Common myeloid progenitor, CD34-positive (primary cell): ENCODE measurements around the gene SYNE1.
"Not testable (repeated sequence)": the region's sequence is repeated elsewhere in the genome, so short reads cannot be mapped to it uniquely, and the experiment has no call there.

Source experiments
- CTCF ChIA-PET: fragments of 350-600 bp; sonication (Branson Sonifier 250); formaldehyde crosslinking; loops from one replicate; lab custom pipeline; 2021; ENCODE audit warnings: antibody characterized with exemption; lab: Charles Lee
- POLR2A ChIA-PET: fragments of 350-600 bp; sonication (Branson Sonifier 250); formaldehyde crosslinking; loops from one replicate; lab custom pipeline; 2021; ENCODE audit warnings: antibody characterized with exemption; lab: Charles Lee
- DNase-seq, 3 donors: peaks; one replicate each; pipeline versions ENCODE4 v3.0.0 to v3.0.0-alpha.2; 2013
- H3K27ac ChIP-seq, 2 experiments: 1 replicate in 1 of 2; 2 replicates in 1 of 2; pipeline ENCODE4 v1.7.0; 2013; ENCODE audit warnings: inconsistent platforms in 2 of 2, low read length in 2 of 2, mild to moderate bottlenecking in 2 of 2, low read depth in 1 of 2, moderate library complexity in 1 of 2; ENCODE audit not compliant: severe bottlenecking in 2 of 2, insufficient read depth in 1 of 2, poor library complexity in 1 of 2
- H3K27me3 ChIP-seq, 5 experiments: replicated peaks in 2 of 5; 1 replicate in 3 of 5; 2 replicates in 2 of 5; pipeline versions ENCODE4 v1.6.1 to v1.7.0; 2013; ENCODE audit warnings: low read length in 4 of 5, mild to moderate bottlenecking in 2 of 5, moderate library complexity in 2 of 5, inconsistent platforms in 1 of 5; ENCODE audit not compliant: insufficient read depth in 5 of 5, control insufficient read depth in 4 of 5
- H3K36me3 ChIP-seq, 4 experiments: 1 replicate in 2 of 4; 2 replicates in 2 of 4; pipeline versions ENCODE4 v1.6.1 to v1.7.0; 2013; ENCODE audit warnings: low read length in 3 of 4, control low read depth in 1 of 4, mild to moderate bottlenecking in 1 of 4; ENCODE audit not compliant: control insufficient read depth in 4 of 4, insufficient read depth in 4 of 4
- H3K4me1 ChIP-seq, 4 experiments: 1 replicate in 3 of 4; 2 replicates in 1 of 4; pipeline versions ENCODE4 v1.6.1 to v1.7.1; 2013; ENCODE audit warnings: low read length in 3 of 4, mild to moderate bottlenecking in 3 of 4, control low read depth in 1 of 4, inconsistent platforms in 1 of 4, moderate library complexity in 1 of 4; ENCODE audit not compliant: control insufficient read depth in 4 of 4, insufficient read depth in 4 of 4; ENCODE audit errors: control extremely low read depth in 1 of 4
- H3K4me3 ChIP-seq, 7 experiments: 1 replicate in 4 of 7; 2 replicates in 3 of 7; pipeline versions ENCODE4 v1.5.1 to v1.7.0; 2013; ENCODE audit warnings: mild to moderate bottlenecking in 7 of 7, low read length in 6 of 7, moderate library complexity in 6 of 7, inconsistent platforms in 2 of 7, low read depth in 2 of 7, control low read depth in 1 of 7; ENCODE audit not compliant: insufficient read depth in 4 of 7, control insufficient read depth in 1 of 7; ENCODE audit errors: extremely low read depth in 1 of 7
- H3K9me3 ChIP-seq, 5 experiments: 1 replicate in 4 of 5; 2 replicates in 1 of 5; pipeline versions ENCODE4 v1.6.1 to v1.7.1; 2013; ENCODE audit warnings: low read length in 4 of 5, mild to moderate bottlenecking in 2 of 5, inconsistent platforms in 1 of 5, low read depth in 1 of 5, moderate library complexity in 1 of 5; ENCODE audit not compliant: control insufficient read depth in 4 of 5, insufficient read depth in 2 of 5; ENCODE audit errors: control extremely low read depth in 1 of 5
- WGBS: methylation state at CpG from one replicate; pipeline ENCODE4 v1.1.5; 2013; ENCODE audit not compliant: insufficient coverage; 5-methylcytosine and 5-hydroxymethylcytosine counted together

Gene SYNE1

DNA sequence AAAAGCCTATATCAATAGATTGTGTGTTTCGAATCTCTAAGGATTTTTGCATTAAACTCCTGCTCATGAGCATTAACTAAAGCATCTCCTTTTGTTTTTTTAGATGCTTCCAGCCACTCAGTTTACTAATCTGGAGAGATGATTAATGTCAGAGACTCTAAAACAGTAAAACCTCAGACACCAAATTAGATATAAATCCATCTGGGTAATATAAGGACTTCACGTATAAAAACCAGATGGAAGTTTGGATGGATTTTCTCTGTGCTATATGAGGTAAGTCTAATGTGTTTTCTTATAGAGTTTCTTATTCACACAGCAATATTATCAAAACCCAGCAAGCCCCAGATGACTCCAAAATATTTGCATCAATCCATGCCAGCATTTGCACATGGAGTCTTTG is 137.2 kb downstream of the SYNE1 start:
- Histone ChIP-seq H3K36me3 (no peaks in the 10 kb centered on the region), H3K9me3 (no peaks in the 10 kb centered on the region), H3K27ac (no peak overlapping the region), H3K27me3 (no peaks in the 10 kb centered on the region), H3K4me1 (no peaks in the 10 kb centered on the region), H3K4me3 (no peak overlapping the region)
- no peak for DNase-seq
- WGBS: no CpG with 5 or more reads among the region's 2 CpGs
- POLR2A ChIA-PET: no interaction called here
- CTCF ChIA-PET: no interaction called here

DNA sequence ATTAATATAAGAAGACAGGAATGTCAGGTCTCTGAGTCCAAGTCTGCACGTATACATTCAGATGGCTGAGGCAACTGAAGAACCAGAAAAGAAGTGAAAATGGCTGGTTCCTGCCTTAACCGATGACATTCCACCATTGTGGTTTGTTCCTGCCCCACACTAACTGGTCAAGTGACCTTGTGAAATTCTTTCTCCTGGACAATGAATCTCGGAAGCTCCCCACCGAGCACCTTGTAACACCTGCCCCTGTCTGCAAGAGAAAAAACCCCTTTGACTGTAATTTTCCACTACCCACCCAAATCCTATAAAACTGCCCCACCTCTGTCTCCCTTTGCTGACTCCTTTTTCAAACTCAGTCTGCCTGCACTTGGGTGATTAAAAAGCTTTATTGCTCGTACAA is 140.4 kb downstream of the SYNE1 start:
- ChIA-PET CTCF (no interaction called here), POLR2A (no interaction called here)
- no peak for DNase-seq
- WGBS: 94% methylated on average over 5 of the region's 5 CpGs
- Histone ChIP-seq H3K4me1 (no peaks in the 10 kb centered on the region), H3K27me3 (no peaks in the 10 kb centered on the region), H3K4me3 (no peak overlapping the region), H3K27ac (no peak overlapping the region), H3K9me3 (no peaks in the 10 kb centered on the region), H3K36me3 (no peaks in the 10 kb centered on the region)

DNA sequence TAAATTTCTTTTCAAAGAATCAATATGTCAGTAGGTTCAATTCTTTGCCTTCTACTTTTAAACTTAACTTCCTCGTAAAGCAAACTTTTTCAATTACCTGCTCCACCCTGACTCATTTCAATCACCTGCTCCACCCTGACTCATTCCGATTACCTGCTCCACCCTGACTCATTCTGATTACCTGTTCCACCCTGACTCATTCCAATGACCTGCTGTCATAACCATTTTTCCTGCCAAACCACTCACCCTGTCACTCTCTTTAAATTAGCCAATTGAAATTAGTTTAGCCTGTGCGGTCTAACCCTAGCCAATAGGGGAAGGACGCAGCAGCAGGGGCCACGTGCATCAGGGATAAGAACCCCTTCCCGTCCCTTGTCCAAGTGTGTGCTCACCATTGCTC is 141.7 kb downstream of the SYNE1 start:
- WGBS: 100% methylated on average over 6 of the region's 6 CpGs
- DNase-seq, H3K4me3 ChIP-seq, H3K27me3 ChIP-seq, H3K9me3 ChIP-seq, CTCF ChIA-PET, H3K36me3 ChIP-seq, POLR2A ChIA-PET, H3K4me1 ChIP-seq, H3K27ac ChIP-seq: not testable (repeated sequence)

DNA sequence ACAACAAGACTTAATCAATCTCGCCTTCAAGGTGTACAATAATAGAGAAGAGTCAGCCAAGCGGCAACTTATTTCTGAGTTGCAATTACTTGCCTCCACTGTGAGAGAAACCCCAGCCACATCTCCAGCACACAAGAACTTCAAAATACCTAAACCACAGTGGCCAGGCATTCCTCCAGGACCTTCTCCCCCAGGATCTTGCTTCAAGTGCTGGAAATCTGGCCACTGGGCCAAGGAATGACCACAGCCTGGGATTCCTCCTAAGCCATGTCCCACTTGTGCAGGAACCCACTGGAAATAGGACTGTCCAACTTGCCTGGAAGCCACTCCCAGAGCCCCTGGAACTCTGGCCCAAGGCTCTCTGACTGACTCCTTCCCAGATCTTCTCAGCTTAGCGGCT is 144.9 kb downstream of the SYNE1 start:
- WGBS: 100% methylated on average over 1 of the region's 3 CpGs
- DNase-seq, H3K36me3 ChIP-seq, H3K4me3 ChIP-seq, POLR2A ChIA-PET, CTCF ChIA-PET, H3K27ac ChIP-seq, H3K27me3 ChIP-seq, H3K4me1 ChIP-seq, H3K9me3 ChIP-seq: not testable (repeated sequence)

DNA sequence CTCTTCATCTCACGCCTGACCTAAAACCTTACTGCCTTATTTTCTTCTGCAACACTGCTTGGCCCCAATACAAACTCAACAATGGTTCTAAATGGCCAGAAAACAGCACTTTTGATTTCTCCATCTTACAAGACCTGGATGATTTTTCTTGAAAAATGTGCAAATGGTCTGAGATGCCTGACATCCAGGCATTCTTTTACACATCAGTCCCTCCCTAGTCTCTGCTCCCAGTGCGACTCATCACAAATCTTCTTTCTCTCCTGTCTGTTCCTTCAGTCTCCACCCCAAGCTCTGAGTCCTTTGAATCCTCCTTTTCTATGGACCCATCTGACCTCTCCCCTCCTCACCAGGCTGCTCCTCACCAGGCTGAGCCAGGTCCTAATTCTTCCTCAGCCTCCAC is 145.7 kb downstream of the SYNE1 start:
- H3K4me1 ChIP-seq, CTCF ChIA-PET, DNase-seq, H3K27me3 ChIP-seq, POLR2A ChIA-PET, H3K27ac ChIP-seq, H3K36me3 ChIP-seq, H3K9me3 ChIP-seq, H3K4me3 ChIP-seq: not testable (repeated sequence)
- whole genome bisulfite sequencing: 100% methylated on average over 2 of the region's 2 CpGs

DNA sequence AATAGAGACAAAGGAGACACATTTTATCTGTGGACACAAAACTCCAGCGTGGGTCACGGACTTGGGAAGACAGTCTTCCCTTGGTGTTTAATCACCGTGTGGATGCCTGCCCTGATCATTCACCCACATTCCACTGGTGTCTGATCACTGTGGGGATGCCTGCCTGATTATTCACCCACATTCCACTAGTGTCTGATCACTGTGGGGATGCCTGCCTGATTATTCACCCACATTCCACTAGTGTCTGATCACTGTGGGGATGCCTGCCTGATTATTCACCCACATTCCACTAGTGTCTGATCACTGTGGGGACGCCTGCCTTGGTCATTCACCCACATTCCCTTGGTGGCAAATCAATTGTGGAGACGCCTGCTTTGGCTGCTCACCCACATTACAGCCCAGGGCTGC is 146.2 kb downstream of the SYNE1 start:
- H3K4me3 ChIP-seq, DNase-seq, H3K27me3 ChIP-seq, CTCF ChIA-PET, POLR2A ChIA-PET, H3K27ac ChIP-seq, H3K4me1 ChIP-seq, H3K9me3 ChIP-seq, H3K36me3 ChIP-seq: not testable (repeated sequence)
- 97% methylated on average over 3 of the region's 5 CpGs for WGBS

DNA sequence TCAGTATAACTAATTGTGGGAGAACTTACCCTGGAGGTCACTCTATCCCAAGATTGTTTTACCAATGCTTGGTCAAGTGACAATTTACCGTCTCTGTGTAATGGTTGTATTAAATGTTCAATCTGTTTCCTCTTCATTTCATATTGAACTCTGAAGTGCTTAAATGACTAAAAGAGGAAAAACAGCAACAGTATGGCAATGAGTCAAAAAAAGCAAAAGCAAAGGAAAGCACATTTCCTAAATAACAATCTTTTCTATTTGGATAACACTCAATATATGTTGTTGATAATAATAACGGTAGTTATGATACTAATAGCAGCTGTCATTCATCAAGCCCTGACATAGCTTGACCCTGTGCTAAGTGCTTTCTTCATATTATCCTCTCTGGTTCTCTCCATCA is 152.4 kb downstream of the SYNE1 start:
- H3K4me1 ChIP-seq: no peaks in the 10 kb centered on the region
- no peak overlapping the region for H3K27ac ChIP-seq
- H3K9me3 ChIP-seq: no peaks in the 10 kb centered on the region
- no peaks in the 10 kb centered on the region for H3K27me3 ChIP-seq
- POLR2A ChIA-PET: no interaction called here
- CTCF ChIA-PET: interaction anchor here (0.8 to 2.3 kb wide), 8 partner anchors 9 to 235 kb away, joined by 3 to 10 read pairs (median 4); no protein-coding TSS in a partner anchor
- H3K36me3 ChIP-seq: no peaks in the 10 kb centered on the region
- H3K4me3 ChIP-seq: no peak overlapping the region
- WGBS: no CpG with 5 or more reads among the region's 2 CpGs
- DNase-seq: no peak
